LNCAP (cell line): ENCODE results near the gene PAFAH1B2.

Source experiments
- TF ChIP-seq, protein P1 (sequence below): fragments of 450-650 bp; IDR thresholded peaks from 2 replicates; pipeline ENCODE4 v1.5.1; 2017; ENCODE audit warnings: mild to moderate bottlenecking

The PAFAH1B2 gene

DNA sequence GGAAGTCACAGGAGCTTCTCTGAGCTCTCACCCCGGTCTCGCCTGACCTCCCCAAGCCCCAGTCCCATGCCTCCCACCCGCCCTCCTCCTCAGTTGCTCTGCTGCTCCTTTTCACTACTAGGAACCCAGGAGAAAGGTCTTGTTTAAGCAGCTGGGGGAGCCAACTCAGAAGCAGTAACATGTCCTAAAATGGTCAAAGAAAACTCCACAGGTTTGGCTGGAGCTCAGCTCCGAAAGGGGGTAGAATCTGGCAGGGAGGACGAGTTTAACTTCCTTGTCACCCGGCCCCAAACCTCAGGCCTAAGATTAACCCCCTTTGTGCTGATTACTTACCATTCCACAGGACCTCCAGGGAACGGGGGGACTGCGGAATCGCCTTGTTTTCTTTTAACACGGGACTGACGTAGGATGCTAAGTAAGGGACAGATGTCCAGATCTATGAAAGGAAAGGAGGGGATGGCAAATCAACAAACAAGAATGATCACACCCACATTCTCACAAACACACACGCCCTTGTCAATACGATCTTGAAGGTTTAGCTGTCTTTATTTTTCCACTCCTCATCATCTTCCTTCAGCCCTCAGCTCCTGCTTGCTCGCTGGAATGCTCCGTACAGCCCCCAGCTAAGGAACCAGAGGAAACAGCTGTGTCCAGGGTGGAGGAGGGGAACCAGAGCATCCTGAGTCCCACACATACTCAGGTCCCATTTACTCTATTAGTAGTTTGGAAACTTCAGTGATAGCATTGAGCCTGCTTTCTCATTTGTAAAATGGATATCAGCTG, 74.2 kb downstream of the PAFAH1B2 start:
- TF ChIP-seq, protein P1, sequence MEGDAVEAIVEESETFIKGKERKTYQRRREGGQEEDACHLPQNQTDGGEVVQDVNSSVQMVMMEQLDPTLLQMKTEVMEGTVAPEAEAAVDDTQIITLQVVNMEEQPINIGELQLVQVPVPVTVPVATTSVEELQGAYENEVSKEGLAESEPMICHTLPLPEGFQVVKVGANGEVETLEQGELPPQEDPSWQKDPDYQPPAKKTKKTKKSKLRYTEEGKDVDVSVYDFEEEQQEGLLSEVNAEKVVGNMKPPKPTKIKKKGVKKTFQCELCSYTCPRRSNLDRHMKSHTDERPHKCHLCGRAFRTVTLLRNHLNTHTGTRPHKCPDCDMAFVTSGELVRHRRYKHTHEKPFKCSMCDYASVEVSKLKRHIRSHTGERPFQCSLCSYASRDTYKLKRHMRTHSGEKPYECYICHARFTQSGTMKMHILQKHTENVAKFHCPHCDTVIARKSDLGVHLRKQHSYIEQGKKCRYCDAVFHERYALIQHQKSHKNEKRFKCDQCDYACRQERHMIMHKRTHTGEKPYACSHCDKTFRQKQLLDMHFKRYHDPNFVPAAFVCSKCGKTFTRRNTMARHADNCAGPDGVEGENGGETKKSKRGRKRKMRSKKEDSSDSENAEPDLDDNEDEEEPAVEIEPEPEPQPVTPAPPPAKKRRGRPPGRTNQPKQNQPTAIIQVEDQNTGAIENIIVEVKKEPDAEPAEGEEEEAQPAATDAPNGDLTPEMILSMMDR = no peak

DNA sequence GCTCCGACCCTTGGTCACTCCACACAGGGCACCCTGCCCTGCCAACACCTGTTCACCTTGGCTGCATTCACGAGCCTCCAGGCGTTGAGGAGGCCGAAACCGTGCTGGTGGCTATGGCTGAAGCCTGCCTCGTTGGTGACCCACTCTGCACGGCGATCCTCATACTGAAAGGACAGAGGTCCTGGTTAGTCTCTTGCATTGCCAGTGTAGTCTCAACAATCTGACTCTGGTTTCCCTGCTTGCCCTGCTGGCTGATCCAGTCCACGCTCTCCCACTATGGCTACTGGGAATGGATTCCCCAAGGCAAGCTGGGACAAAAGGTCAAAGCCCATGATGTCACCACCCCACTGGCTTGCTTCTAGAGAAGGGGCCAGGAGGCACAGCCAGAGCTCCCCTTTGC, 74.9 kb downstream of the PAFAH1B2 start:
- TF ChIP-seq, protein P1 = no peak

DNA sequence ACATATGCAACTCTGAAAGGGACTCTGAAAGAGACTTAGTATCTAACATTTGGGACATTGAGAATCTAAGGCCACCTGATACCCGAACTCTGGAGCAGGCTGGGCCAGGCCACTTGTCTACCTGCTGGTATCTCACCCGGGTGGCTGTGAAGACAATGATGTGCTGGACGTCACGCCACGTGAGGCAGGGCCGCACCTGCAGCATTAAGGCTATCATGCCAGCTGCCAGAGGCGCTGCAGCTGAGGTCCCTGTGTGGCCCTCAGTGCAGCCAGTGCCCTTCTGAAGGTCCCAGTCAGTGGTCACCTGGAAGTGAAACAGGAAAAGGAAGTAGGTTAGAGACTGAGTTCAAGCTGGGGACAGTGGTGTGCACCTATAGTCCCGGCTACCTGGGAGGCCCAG, 75.4 kb downstream of the PAFAH1B2 start:
- TF ChIP-seq, protein P1 = no peak

DNA sequence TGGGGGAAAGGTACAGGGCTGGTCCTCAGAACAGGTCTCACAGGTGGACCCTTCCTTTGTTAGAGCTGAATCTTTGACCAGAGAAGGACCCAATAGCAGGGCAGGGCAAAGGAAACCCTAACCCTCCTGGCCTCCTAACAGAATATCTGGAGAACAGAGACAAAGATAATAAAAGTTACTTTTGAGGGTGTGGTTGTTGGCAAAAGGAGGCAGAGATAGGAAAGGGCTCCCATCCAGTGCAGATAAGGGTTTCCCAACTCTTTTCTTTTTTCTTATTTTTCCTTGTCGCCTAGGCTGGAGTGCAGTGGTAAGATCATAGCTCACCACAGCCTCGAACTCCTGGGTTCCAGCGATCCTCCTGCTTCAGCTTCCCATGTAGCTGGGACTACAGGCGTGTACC, 75.9 kb downstream of the PAFAH1B2 start:
- TF ChIP-seq, protein P1 = no peak

DNA sequence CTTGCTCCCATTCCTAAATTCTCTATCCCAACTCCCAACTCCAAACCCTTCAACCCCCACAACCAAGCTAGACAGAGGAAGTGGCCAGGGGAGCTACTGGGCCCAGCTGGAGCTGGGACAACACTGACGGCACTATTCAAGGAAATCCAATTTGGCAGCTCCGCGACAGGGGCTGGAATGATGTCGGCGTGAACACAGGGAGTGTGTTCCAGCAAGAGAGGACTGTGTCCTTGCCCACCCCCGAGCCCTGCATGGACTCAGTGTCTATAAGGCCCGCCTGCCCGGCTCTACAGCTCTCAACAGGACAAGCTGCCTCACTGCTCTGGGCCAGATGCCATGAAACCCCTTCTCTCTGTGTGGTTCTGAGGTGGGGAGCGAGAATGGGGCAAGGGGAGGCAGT, 76.5 kb downstream of the PAFAH1B2 start:
- TF ChIP-seq, protein P1 = no peak

DNA sequence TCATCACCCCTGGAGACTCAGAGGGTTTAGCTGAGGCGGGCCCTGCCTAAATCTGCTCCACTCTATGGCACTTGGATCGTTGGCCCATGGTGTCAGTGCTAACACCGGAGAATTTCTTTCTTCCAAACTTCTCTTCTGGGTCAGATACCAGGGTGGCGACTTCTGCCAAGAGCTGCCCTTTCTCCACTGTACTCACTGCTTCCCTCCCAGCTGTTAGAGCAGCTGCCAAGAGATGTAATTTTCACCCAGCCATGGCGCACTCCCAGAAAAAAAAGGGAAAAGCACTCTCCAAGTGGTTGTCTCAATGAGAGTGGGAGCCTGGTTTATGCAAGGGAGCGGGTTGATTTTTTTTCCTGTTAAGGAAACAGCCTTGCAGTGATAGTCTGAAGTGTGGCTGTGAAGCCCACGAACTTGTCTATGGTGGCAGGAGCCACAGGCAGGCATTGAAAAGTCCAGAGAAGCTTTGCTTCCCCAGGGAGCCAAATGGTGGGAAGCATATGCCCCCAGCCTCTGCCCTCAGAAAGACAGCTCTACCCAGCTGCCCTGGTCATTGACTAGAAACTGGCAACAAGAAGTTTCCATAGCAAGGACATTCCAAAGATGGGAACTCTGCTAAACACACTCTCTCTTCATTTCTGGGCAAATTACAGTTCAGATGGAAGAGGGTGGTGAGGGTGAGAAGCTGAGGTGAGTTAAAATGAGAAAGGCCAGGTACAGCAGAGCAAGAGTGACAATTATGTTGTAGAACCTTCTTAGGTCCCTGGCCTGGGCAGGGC, 77.1 kb downstream of the PAFAH1B2 start:
- TF ChIP-seq, protein P1 = no peak

DNA sequence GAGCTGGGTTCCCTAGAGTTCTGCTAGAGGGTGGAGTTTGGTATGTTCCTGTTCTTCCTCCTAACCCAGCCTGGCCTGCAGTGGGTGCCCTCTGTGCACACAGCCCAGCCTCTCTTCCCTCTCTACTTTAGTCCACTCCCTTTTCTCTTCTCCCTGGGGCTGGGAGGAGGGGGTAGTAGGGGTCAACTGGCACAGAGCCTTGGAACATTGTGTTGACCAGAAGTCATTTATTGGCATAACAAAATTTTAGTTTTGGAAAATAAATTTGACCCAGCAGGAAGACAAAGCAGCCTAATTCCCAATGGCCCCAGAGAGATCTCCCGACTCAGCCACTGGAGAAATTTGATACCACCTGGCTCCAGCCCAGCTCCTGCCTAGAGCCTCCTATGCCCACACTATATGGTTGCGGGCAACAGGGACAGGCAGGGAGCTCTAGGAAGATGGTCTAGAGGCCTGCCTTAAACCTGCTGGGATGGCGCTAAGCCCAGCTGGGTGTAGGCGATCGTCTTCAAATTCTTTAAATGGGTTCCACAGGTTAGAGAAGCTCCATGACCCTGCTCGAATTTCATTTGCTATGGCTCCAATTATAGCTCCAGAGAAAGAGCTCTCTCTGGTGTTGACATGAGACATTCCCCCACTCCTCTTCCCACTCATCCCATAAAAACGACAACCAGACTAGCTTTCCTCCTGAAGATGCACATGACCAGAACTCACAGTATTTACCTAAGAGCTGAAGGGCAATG, 77.9 kb downstream of the PAFAH1B2 start:
- TF ChIP-seq, protein P1 = no peak
